GM10266 (cell line): ENCODE measurements around the gene IFT52.

Experiments
- DNase-seq: peaks from one replicate; pipeline ENCODE4 v3.0.0; 2012; ENCODE audit errors: extremely low spot score
- TF ChIP-seq, protein P1 (sequence below): IDR thresholded peaks from 2 replicates; pipeline ENCODE4 v1.5.1; 2012; ENCODE audit warnings: mild to moderate bottlenecking, low read depth; ENCODE audit not compliant: control insufficient read depth, insufficient read depth; ENCODE audit errors: missing control alignments

The IFT52 gene, protein sequence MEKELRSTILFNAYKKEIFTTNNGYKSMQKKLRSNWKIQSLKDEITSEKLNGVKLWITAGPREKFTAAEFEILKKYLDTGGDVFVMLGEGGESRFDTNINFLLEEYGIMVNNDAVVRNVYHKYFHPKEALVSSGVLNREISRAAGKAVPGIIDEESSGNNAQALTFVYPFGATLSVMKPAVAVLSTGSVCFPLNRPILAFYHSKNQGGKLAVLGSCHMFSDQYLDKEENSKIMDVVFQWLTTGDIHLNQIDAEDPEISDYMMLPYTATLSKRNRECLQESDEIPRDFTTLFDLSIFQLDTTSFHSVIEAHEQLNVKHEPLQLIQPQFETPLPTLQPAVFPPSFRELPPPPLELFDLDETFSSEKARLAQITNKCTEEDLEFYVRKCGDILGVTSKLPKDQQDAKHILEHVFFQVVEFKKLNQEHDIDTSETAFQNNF

DNA sequence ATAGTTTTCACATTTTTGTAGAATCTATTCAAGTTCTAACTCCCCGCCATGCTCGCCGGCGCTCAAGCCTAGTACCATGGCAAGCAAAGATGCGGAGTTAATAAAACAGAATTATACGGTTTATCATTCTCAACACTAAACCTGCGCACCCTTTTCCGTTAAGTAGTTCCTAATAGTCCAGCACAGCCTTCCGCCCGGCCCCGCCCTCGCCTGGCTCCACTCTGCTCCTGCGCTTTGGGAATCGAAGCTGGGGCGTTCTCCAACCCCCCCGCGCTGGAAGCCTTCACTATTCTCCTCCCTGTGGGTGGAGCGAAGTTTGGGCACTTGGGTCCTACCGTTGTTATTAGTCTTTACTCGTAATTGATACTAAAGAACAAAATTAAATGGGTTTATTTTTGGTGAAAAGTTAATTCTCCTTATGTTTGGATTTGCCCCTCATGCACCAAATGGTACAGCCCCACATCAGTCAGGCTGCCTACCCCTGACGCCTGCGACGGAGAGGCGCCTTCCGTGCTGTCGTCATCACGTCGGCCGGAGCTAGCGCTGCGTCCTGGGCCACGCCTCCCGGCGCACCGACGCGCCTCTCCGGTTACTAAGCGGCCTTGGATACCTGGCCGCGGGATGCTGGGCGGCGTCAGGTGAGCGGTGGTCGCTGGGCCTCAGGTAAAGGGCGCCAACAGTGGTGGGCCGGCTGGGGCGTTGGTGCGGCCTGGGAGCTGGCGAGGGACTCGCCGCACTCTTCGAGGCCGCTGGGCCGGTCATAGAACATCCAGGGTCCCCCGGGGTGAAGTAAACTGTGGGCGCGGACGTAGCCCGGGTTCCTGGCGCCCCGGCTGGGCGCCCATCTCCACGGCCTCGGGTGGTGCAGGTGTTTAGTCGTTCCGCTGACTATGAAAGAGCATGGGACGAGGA, at the start of gene IFT52:
Gene IFT52, plus strand, starts transcription at position 546 of the 912 bp plus-strand sequence. CDS start 3,762 bp downstream, outside the sequence.
- TF ChIP-seq, protein P1, sequence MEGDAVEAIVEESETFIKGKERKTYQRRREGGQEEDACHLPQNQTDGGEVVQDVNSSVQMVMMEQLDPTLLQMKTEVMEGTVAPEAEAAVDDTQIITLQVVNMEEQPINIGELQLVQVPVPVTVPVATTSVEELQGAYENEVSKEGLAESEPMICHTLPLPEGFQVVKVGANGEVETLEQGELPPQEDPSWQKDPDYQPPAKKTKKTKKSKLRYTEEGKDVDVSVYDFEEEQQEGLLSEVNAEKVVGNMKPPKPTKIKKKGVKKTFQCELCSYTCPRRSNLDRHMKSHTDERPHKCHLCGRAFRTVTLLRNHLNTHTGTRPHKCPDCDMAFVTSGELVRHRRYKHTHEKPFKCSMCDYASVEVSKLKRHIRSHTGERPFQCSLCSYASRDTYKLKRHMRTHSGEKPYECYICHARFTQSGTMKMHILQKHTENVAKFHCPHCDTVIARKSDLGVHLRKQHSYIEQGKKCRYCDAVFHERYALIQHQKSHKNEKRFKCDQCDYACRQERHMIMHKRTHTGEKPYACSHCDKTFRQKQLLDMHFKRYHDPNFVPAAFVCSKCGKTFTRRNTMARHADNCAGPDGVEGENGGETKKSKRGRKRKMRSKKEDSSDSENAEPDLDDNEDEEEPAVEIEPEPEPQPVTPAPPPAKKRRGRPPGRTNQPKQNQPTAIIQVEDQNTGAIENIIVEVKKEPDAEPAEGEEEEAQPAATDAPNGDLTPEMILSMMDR = no peak
- peak; percentile 91 for DNase-seq

DNA sequence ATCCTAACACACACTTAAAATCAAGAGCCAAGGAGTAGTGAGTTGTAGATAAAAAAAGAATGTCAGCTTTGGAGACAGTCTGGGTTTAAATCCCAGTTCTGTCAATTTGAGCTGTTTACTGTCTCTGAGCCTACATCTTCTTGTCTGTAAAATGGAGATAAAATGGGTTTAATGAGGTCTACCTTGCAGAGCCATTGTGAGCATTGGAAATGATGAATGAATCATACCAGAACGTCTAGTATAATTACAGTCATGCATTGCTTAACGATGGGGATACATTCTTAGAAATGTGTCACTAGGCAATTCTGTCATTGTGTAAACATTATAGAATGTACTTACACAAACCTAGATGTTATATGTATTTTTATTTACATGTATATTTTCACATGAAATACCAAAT, 49.5 kb upstream of the IFT52 start:
- TF ChIP-seq, protein P1 = no peak
- no peak for DNase-seq

DNA sequence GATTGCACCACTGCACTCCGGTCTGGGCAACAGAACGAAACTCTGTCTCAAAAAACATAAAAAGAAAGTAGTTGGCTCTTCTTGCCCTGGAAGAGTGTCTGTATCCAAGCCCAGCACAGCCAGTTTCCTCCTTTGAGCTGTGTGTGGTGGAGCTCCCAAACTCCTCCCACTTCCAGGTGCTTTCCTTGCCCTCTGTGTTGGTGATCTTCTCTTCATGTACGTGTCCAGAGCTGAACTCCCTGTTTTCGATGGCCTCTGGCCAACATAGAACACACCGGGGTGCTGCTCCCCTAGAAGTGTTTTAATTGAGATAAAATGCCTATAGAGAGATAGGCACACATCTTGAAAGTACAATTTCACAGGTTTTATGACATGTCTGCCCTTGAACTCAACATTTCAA, 48.6 kb upstream of the IFT52 start:
- TF ChIP-seq, protein P1 = no peak

DNA sequence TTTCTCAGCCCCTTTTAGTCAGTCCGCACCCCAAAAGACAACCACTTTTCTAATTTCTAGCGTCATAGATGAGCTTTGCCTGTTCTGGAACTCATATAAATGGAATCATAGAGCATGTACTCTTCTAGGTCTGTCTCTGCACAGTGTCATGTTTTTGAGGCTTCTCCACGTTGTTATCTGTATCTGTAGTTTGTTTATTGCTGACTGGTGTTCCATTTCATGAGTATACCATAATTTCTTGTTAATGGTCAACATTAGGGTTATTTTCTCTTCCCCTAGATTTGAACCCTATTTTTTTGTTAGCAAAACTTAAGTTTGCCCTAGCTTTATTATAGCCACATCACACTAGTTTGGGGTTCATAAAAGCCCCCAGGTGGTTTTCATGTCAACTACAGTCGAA, 48.1 kb upstream of the IFT52 start:
- DNase-seq = no peak
- TF ChIP-seq, protein P1 = no peak

More for the DNA sequence above, 48.6 kb upstream of the IFT52 start:
- DNase-seq = no peak

DNA sequence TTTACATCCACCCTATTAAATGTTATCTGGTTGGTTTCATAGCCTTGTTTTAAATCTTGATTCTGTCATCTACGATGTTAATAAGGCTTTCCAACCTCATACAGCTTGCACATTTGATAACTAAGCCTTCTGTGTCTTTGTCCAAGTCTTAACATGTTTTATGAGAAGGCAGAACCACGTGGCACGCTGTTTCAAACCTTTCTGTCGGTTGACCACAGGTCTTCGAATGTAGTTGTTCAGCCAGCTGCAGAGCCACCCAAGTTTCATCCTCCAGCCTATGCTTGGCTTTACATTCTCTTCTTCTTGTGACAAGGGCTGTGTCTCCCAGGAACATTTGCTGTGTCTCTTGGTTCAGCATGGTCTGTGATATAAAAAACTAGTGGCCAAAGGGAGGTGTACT, 47.6 kb upstream of the IFT52 start:
- DNase-seq = no peak
- TF ChIP-seq, protein P1 = no peak

DNA sequence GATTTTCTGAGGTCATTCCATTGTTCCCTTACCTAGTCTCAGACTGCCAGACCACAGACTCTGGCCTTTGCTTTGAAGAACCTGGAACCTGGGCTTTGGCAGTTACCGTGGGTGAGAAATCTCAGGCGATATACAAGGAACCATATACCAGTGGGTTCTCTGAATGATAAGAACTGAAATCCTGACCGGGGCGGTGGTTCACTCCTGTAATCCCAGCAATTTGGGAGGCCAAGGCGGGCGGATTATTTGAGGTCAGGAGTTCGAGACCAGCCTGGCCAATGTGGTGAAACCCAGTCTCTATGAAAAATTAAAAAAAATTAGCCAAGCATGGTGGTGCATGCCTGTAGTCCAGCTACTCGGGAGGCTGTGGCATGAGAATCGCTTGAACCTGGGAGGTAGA, 46.2 kb upstream of the IFT52 start:
- DNase-seq = no peak
- TF ChIP-seq, protein P1 = no peak
